SK-N-MC (cell line): ENCODE data around the gene DDAH2.

Experiments used
- DNase-seq: peaks from one replicate; pipeline ENCODE4 v3.0.0-alpha.2; 2011; ENCODE audit warnings: low read depth, low spot score
- H3K27ac ChIP-seq: fragments of 200-600 bp; sonication (generic); 2 replicates; pipeline ENCODE4 v1.5.1; 2016; ENCODE audit warnings: mixed run types
- H3K36me3 ChIP-seq: fragments of 200-600 bp; sonication (generic); 2 replicates; pipeline ENCODE4 v1.6.1; 2017; ENCODE audit warnings: antibody characterized with exemption, low read length, mixed read lengths; ENCODE audit not compliant: insufficient read depth
- H3K4me3 ChIP-seq: fragments of 200-600 bp; sonication (generic); 2 replicates; pipeline ENCODE4 v1.5.1; 2016
- H3K9ac ChIP-seq: fragments of 200-600 bp; sonication (generic); 2 replicates; pipeline ENCODE4 v1.8.0; 2017; ENCODE audit warnings: mixed run types, mixed read lengths; ENCODE audit not compliant: insufficient read length
- H3K9me3 ChIP-seq: fragments of 200-600 bp; sonication (generic); 2 replicates; pipeline ENCODE4 v1.6.1; 2017; ENCODE audit warnings: low read depth, mild to moderate bottlenecking, antibody characterized with exemption, low read length, moderate library complexity, mixed read lengths
- EZH2 ChIP-seq: fragments of 200-600 bp; sonication (generic); IDR thresholded peaks from one replicate; pipeline ENCODE4 v1.6.1; 2017; ENCODE audit warnings: antibody characterized with exemption
- FOXP2 ChIP-seq: optimal IDR thresholded peaks from 2 replicates; pipeline ENCODE3; 2011; ENCODE audit warnings: mild to moderate bottlenecking, moderate library complexity; ENCODE audit not compliant: insufficient read depth; ENCODE audit errors: extremely low read length, control extremely low read depth
- POLR2AphosphoS5 ChIP-seq: IDR thresholded peaks from 2 replicates; pipeline ENCODE4 v1.6.1; 2012; ENCODE audit warnings: mild to moderate bottlenecking, low read depth, low read length, borderline replicate concordance

DDAH2 gene

DNA sequence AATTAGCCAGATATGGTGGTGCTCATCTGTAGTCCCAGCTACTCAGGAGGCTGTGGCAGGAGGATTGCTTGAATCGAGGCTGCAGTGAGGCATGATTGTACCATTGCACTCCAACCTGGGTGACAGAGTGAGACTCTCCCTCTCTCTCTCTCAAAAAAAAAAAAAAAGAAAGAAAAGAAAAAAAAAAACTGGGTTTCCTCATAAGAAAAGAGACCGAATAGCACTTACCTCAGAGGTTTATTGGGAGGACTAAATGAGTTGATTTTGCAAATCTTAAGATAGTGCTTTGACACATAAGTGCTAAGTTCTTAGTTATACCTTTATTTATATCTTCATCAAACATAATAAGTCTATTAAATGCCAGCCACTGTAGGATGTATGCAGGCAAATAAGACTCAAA lies 41.8 kb upstream of the DDAH2 start:
- TF ChIP-seq POLR2AphosphoS5, result no peak
- TF ChIP-seq FOXP2, result no peak
- no peak for TF ChIP-seq EZH2
- no peak for DNase-seq
- Histone ChIP-seq H3K9me3 (no peaks in the 10 kb centered on the region), H3K9ac (no peak overlapping the region), H3K4me3 (no peak overlapping the region), H3K27ac (no peak overlapping the region), H3K36me3 (no peaks in the 10 kb centered on the region)

DNA sequence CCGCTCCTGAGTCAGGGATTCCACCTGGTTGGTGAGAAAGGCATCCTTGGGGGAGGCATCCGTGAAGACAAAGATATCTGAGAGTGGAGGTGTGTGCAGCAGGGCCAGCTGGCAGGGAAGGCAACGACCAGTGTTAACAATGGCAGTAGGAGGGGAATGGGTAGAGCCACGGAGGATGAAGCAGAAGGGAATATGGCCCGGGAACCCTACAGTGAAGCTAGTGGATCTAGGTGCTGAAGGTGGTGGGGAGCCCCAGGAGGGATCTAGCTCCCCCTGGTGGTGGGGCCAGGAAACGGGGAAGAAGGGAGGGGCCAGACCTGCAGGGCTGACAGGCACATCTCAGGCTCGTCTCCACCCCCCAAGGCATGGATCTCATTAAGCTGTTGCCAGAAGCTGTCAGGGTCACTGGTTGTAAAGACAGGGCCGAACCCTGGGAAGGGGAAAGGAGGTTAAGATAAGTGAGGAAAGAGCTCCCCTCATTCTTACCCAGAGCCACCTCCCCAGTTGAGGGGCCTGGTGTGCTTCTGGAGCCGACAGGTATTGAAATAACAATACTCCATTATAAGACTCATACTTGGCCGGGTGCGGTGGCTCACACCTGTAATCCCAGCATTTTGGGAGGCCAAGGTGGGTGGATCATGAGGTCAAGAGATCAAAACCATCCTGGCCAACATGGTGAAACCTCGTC lies 40.7 kb upstream of the DDAH2 start:
- no peak for TF ChIP-seq POLR2AphosphoS5
- no peak for TF ChIP-seq FOXP2
- no peak for TF ChIP-seq EZH2
- no peak for DNase-seq
- Histone ChIP-seq H3K36me3 (no peaks in the 10 kb centered on the region), H3K27ac (no peak overlapping the region), H3K9ac (no peak overlapping the region), H3K9me3 (no peaks in the 10 kb centered on the region), H3K4me3 (no peak overlapping the region)

GRCh38 chr6:31768363-31769257 lies 39.5 kb upstream of the DDAH2 start:
- no peak overlapping the region for H3K27ac ChIP-seq
- H3K36me3 ChIP-seq, result peaks cover 1% of the 10 kb centered on the region; the same call in 1 of the 2 replicates
- DNase-seq, result no peak
- H3K9ac ChIP-seq, result no peak overlapping the region
- H3K9me3 ChIP-seq, result no peaks in the 10 kb centered on the region
- no peak overlapping the region for H3K4me3 ChIP-seq
- TF ChIP-seq POLR2AphosphoS5, result no peak
- TF ChIP-seq EZH2, result no peak
- no peak for TF ChIP-seq FOXP2

DNA sequence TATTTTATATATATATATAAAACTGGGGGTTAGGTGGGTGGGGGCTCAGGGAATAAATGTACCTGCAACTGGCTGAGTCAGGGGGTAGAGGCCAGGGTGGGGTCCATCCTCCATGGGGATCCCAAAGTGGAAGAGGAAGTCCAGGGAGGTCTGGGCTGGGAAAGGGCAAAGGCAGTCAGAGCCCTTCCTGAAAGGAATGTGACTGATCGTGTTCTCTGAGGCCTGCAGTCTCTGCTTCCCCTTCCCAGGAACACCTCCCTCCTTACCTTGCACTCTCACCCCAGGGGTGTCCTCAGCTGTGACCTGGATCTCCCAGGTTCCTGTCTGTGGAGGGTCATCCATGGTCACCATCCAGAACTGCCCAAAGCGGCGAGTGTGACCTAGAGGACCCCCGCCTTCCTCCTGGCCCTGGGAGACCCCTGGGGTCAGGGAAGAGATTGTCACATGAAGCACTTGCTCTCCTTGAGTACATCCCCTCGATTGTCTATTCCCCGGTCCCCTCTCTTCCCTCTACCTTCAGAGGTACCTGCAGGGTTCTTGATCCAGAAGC lies 38.1 kb upstream of the DDAH2 start:
- DNase-seq, result no peak
- Histone ChIP-seq H3K36me3 (peaks cover 14% of the 10 kb centered on the region), H3K9ac (no peak overlapping the region), H3K9me3 (no peaks in the 10 kb centered on the region), H3K27ac (no peak overlapping the region), H3K4me3 (no peak overlapping the region)
- TF ChIP-seq EZH2, result no peak
- no peak for TF ChIP-seq POLR2AphosphoS5
- TF ChIP-seq FOXP2, result no peak

DNA sequence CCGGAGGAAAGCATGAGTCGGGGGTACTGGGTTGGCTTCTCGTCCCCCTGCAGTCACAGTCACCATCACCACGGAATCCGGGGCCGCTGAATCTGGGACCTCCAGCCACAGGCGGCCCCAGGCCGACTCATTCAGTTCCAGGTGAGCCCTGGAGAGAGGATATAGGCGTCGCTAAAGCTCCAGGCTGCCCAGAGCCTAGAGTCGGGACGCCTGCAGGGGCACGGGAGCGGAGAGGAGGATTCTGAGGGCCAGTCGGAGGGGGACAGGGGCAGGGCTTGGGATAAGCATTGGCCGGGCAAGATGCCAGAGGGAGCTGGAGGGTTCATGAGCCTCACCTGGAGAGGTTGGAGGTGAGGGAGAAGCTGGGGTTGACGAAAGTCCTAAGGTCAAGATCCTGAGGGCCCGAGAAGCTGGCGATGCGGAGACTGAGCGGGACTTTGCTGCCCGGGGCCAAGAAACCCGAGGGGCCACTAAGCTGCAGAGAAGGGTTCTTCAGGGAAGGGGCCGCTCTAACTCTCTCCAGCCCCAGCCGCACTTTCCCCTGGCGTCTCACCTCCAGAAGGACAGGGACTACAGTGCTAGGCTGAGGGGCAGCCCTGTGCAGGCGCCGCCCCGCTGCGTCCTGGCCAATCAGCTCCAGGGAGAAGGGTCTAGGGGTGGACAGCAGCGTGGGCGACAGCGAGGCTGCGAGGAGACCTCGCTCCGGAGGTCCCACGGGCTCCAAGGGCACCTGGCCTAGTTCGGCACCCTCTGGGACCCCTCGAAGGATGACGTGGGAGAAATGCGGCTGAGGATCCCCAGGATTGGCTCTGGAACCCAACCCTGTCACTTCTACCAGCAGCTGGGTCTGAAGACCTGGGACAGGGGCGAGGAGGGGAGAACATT lies 37.1 kb upstream of the DDAH2 start:
- DNase-seq, result no peak
- no peak overlapping the region for H3K4me3 ChIP-seq
- peaks cover 24% of the 10 kb centered on the region for H3K36me3 ChIP-seq
- TF ChIP-seq FOXP2 (no peak), POLR2AphosphoS5 (no peak)
- H3K9ac ChIP-seq, result no peak overlapping the region
- no peaks in the 10 kb centered on the region for H3K9me3 ChIP-seq
- H3K27ac ChIP-seq, result no peak overlapping the region

- no peak overlapping the region for H3K4me3 ChIP-seq
- H3K27ac ChIP-seq, result no peak overlapping the region
- H3K9ac ChIP-seq, result no peak overlapping the region
- H3K9me3 ChIP-seq, result no peaks in the 10 kb centered on the region
- H3K36me3 ChIP-seq, result peaks cover 30% of the 10 kb centered on the region
- TF ChIP-seq FOXP2 (no peak), POLR2AphosphoS5 (no peak), EZH2 (no peak)
- no peak for DNase-seq
These were observed 36.4 kb upstream of the DDAH2 start for GRCh38 chr6:31765559-31765909.

GRCh38 chr6:31764198-31764597 lies 35.1 kb upstream of the DDAH2 start:
- Histone ChIP-seq H3K36me3 (peaks cover 42% of the 10 kb centered on the region), H3K4me3 (no peak overlapping the region), H3K27ac (peak overlapping the region; percentile 30; the same call in 1 of the 2 replicates), H3K9me3 (no peaks in the 10 kb centered on the region), H3K9ac (no peak overlapping the region)
- TF ChIP-seq EZH2, result no peak
- TF ChIP-seq FOXP2, result no peak
- TF ChIP-seq POLR2AphosphoS5, result no peak
- no peak for DNase-seq

DNA sequence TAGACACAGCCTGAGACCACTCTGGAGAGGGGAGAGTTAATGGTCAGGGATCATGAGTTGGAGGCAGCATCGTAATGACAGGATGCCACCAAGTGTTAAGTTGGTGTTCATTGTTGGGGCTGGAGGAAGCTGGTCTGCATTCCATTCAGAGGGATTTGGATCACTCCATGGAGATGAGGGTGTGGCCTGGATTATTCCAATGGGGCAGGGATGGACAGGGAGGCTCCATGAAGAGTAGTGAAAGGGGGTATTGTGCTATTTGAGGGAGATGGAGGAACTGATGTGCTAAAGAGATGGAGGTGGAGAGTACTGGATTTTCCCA lies 34.5 kb upstream of the DDAH2 start:
- no peaks in the 10 kb centered on the region for H3K9me3 ChIP-seq
- H3K36me3 ChIP-seq, result peaks cover 48% of the 10 kb centered on the region
- no peak for TF ChIP-seq FOXP2
- TF ChIP-seq POLR2AphosphoS5, result no peak
- TF ChIP-seq EZH2, result no peak
- H3K27ac ChIP-seq, result no peak overlapping the region
- no peak overlapping the region for H3K9ac ChIP-seq
- DNase-seq, result no peak
- H3K4me3 ChIP-seq, result no peak overlapping the region
